Hematopoietic multipotent progenitor cell (in vitro differentiated cells): Measurements from ENCODE around the gene MAGI2. TPM values are rescaled to one million over a fixed set of nuclear protein-coding genes. Genes with fewer than 3 reads are reported as not detected.
A peak's percentile ranks its signal among the peaks of the same experiment; 100 is the strongest.
"Not testable (repeated sequence)": the region's sequence is repeated elsewhere in the genome, so short reads cannot be mapped to it uniquely, and the experiment has no call there.

ENCODE experiments used
- DNase-seq, 3 donors: peaks; one replicate each; pipeline ENCODE4 v3.0.0-alpha.2; 2011 to 2015; ENCODE audit warnings: low read depth in 2 of 3, low spot score in 2 of 3
- total RNA-seq: library from RNA; depleted of rRNA; stranded (reverse); fragments of >200 nt; gene quantifications from one replicate; pipeline ENCODE4 v1.2.3, GENCODE V29; 2012

The MAGI2 gene
- total RNA-seq, 1 donor: 2.7 TPM

DNA sequence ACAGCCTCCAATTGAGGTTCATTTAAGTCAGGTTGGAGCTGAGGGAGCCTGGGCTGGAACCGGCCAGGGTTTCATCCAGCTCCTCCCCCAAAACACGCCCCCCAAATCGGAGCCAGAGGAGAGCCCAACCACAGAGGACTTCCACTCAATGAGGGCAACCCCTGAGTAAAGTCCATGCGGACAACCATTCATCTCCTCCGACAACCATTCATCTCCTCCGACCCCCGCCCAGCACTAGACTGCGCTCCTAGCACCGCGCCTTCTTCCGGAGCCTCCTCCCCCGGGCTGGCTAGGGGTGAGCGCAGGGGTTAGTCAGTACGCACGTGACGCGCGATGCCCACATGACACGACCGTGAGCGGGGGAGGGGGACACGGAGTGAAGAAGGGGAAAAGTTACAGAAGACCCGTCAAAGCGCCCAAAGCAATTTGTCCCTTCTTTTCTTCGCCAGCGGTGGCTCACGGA, 1.4 kb downstream of the MAGI2 start:
- peak in 2 of 3 donors; percentile 88 to 91 for DNase-seq

DNA sequence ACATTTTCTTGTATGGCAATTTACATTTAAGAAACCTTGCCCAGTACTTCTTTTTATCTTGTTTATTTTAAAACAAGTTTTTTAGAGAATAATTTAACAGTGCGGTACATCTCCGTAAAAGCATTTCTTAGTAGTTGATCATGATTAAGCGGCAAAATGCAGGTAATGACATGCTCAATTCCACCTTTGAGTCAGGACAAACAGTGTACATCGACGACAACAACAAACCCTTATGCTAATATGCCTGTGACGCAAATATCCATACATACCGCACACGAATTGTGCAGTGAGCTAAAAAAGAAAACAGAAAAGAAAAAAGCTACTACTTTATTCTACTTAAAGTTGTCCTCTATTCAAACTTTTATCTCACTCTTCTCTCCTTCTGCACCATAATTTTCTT, 1.9 kb downstream of the MAGI2 start:
- DNase-seq: peak in 1 of 3 donors; percentile 6

DNA sequence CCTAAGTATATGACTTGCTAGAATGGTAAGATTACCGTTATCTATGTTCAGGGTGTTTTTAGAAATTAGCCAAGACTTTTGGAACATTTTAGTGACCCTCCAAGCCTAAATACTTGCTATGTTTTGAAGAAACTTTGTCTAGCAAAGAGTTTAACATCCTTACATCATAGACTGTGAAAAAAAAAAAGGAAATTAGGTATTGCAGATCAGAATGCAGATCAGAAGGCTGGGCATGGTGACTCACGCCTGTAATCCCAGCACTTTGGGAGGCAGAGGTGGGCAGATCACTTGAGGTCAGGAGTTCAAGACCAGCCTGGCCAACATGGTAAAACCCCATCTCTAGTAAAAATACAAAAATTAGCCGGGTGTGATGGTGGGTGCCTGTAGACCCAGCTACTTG, 10.7 kb downstream of the MAGI2 start:
- not testable (repeated sequence) for DNase-seq

DNA sequence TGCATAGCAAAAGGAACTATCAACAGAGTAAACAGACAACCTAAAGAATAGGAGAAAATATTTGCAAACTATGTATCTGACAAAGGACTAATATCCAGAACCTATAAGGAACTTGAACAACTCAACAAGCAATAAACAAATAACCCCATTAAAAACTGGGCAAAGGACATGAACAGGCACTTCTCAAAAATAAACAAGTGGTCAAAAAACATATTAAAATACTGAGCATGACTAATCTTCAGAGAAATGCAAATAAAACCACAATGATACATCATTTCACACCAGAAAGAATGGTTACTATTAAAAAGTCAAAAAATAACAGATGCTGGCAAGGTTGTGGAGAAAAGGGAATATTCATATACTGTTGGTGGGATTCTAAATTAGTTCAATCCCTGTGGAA, 17.1 kb downstream of the MAGI2 start:
- no peak for DNase-seq

DNA sequence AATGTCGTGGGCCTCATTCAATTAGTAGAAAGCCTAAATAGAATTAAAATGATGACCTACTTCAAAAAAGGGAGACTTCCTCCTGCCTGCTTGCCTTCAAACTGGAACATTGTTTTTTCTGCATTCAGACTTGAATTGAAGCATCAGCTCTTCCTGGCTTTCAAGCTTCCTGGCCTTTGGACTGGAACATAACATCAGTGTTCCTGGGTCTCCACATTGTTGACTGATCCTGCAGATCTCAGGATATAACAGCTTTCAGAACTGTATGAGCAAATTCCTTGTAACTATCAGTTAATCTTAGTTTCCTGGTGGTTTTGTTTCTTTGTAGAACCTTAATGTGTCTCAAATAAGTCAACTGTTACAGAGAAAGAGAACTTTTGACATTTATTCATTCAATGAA, 18.6 kb downstream of the MAGI2 start:
- DNase-seq: no peak

DNA sequence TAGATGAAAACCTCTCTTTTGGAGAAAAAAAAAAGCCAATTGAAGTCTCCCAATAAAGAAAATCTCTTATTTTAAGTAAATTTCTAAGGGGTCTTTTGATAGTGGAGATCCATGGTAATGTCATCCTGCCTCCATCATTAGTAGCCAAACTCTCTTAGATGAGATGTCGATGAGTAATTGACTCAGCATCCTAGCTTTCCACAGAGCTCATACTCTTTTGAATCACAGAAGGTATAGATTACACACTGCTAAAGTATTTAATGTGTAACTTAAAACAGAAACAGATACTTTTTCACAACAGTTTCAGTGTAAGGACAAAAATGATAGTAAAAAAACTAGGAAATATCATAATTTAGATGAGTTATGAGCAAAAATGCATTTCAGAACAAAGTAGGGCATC, 19.4 kb downstream of the MAGI2 start:
- DNase-seq: no peak

DNA sequence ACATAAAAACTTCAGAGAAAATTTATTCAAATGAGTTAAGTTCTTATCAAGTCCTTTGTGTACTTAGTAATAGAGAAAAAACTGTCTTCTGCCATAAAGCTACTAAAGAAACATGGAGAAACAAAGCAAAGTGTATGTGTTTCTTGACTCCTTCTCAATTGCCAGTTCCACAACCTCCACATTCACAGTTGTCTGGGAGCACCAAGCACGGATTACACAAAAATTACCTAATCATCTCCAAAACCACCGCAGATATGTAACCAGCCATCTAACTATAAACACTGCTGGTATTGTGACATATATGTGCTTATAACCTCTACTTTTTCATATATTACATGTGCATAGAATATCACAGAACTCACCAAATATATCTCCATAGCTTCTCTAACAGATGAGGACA, 23.1 kb downstream of the MAGI2 start:
- DNase-seq: no peak

DNA sequence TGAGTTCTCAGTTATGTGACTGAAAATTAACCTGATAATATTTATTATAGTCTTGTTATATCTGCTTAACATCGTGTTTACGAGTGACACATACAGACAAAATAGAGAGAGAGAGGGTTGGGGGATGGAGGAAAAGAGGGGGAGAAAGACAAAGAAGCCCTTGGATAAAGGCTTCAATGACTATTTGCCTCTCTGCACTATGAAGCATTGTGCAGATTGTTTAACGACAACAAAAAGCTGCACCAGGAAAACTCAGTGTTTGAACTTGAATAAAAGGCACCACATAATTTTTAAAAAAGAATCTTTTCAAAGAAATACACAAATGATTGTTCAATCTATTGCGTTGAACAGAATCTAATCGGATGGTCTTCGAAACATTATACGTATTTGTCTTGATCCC, 27.8 kb downstream of the MAGI2 start:
- DNase-seq: no peak

DNA sequence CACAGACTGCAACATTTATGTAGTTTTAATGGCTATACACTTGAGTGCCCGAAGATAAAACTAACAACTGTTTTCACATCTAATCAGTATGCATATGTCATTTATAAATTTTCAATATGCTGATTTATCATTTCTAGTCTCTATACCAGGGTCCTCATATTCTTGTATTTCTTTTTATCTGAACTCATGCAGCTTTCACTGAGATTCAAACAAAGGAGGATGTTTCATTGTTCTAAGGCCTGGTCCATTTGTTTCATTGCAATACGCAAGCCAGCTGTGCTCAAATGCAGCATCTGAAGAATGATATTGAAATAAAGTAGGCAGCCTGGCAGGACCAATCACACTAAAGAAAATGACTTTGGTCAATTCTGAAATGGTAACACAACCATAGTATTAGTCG, 31.7 kb downstream of the MAGI2 start:
- DNase-seq: no peak

DNA sequence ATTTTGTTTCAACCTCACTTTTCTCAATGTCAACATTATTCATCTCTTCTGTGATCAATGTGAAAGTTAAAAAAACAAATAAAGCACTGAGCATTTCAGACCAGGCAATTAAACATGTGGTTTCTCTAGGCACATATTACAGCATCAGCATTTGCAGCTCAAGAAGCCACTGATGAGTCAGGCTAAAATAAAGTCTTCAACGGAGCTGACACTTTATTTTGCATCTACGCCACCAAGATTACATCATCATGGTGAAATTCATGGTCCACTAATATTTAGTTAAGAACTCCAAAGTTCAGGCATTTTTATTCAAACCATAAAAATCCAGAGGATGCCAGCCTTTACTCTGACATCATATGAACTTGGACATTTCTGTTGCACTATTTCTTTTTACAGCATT, 33.0 kb downstream of the MAGI2 start:
- DNase-seq: no peak

DNA sequence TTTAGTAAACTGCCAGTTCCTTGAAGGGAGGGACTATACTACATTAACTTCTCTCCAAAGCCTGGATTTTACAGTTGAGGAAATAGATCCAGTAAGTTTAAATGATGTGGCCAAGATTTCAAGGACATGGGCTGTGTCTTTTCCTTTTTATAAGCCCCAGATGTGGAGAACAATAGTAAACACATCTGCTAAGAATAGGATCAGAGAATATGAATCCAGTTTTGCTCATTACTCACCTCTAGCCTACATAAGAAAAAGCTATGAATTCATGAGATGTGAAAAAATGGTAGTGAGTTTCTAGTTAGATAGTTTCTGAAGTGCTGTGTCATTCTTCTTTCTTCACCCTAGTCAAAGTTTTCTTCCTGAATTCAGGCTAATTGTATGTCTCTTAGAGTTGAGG, 38.6 kb downstream of the MAGI2 start:
- DNase-seq: no peak

DNA sequence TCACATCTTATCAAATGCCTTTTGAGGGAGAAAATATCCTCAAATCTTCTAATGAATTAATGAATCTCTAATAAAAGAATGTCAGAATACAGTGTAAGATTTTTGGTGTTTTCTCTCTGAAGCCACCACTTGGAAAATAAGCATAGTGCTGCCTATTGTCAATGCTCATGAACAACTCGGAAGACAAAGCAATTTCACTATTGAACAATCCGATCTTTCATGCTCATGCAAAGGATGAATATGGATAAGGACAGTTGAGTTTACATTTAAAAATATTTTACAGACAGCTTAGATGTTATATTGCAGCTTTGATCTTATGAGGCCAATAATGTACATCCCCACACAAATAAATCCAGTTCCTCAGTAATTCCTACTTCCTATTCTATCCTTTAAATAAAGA, 40.6 kb downstream of the MAGI2 start:
- DNase-seq: no peak

DNA sequence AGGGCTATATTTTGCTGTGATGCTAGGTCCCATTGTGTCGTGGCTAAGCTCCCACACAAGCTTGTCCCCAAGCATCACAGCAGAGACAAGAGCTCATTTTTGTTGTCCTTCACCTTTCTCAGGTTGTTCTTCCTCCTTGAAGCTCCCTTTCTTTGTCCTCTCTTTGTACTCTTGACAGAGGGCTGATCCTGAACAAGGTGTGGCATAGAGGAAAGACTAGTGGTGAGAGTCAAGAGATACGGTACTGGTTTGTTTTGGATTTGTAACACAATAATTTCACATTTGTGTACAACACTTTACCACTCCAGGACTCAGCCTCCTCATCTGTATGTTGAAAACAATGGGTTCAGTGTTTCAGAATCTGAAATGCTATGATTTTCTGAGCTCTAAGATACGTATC, 41.0 kb downstream of the MAGI2 start:
- no peak for DNase-seq

DNA sequence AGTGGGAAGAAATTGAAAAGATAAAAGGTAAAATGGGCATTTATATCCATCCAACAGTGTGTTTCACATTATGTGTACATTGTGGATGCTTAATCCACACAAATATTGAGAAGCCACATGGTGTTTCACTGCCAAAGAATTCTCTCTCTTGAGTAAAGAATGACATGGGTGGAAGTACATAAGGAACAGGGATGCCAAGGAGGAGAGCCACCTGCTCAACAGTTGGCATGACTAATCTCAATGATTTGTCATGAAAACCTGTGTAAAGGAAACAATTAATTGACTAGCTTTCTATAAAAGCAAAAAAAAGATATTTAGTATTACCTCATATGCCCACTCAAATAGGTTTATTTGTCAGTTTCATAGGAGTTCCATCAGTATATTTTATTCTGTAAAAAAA, 43.1 kb downstream of the MAGI2 start:
- DNase-seq: no peak

DNA sequence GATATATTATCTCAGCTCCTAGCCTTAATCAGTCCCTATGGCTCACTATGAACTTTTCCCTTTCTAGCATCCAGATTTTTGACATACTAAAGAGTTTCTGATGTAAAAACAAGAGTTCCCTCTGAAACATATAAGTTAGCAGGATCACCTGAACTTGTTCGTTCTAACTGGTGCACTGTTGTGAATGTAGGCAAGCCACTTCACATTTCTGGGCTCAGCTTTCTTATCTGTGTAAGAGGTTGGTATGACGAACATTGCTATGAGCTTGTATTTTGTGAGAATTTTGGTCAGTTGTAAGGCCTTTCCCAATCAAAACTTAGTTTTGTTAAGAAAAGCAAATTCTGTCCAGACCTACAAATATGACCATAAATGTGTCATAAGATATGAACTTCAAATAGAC, 46.1 kb downstream of the MAGI2 start:
- no peak for DNase-seq

DNA sequence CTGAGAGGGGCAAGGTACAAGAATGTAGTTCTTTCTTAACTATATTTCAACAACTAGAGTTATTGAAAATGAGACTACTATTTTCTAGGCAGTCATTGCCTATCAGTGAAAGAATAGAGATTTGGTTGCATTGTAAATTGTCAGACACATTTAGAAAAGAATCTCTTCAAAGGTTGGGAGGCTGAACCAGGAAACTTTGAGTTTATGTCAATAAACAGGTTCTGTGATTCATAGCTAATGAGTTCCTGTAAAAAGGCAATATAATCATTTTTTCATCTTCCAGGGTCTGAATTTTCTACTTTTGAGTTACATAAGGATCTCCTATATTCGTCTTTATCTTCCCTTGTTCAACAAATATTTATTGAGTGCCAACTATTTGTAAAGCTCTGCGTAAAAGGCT, 47.1 kb downstream of the MAGI2 start:
- no peak for DNase-seq

DNA sequence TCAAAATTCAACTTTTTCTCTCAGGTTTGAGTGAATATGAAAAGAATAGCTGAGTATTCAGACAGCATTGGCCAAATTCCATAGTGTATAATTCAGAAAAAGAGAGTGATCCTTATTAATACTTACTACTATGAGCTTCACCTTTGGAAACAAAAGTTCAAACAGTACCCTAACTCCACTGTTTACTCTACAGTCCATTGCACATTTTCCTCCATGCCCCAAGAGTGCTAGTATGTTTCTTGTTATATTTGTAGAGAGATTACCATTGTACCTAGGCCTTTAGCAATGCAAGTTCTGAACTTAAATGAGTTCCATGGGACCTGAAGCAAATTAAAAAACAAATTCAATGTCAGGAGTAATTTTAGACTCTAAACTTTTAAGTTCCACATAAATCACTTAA, 48.1 kb downstream of the MAGI2 start:
- no peak for DNase-seq

DNA sequence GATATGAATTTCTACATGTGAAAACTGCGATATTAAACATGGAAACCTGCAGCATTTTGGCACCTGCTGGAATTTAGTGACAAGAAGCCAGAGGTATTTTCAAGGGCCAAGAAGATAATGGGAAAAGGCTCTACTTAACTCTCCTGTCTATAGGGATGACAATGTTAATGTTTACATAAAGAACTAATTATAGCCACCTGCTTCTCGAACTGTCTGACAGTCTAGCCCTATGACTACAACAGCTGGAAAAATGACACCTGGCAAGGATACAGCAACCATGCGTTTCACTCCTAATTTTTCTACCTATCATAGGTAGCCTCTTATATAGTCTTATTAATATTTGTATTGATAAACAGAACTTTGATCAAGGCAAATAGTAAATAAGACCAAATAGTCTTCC, 49.6 kb downstream of the MAGI2 start:
- DNase-seq: no peak

DNA sequence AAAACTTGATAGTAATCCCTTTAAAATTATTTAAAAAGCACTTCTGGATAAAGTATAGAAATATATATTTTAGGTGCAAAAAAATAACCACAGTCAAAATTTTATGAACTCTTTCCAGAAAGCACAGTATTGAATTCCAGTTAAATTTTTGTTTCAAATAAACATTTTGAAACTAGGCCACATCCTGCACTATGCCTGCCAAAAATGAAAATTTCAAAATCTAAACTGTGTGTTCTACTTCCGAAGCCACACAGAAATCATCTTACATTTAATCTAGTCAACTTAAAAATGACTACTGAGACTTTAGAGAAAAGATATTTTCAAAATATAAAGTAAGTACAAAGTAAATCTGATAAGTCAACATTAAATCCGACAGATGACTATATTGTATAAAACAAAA, 50.0 kb downstream of the MAGI2 start:
- no peak for DNase-seq

DNA sequence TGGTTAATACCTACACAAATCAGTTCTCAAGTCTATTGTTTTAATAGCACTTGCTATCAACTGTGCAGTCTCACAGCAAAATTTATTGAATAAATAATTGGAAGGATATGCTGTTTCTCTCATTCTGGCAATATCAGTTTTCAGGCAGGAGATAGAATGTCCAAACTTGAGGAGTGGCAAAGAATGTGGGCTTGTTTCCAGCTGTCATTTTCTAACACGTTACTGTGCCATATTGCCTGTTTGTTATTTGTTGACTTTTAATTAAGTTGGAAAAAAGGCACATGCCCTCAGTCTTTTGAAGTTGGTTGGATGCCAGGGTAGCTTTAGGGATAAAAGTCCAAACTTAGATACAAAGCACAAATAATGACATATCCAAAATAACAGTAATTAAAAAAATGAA, 52.2 kb downstream of the MAGI2 start:
- DNase-seq: no peak

DNA sequence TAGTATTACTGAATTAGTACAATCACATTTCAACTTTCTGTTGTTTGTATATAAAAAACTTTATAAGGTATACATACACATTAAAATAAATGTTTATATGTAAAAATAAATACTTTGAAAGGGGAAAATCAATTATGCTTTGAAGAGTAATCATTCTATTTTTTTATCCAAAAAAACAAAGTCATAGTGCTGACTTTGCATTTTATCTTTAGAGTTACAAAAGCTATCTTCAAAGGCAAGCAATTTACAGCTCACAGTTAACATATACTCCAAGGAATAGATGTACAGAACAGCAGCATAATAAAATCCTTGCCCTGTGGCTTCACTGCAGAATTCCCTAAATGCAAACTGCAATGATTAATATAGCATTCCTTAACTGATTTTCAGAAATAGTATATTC, 53.2 kb downstream of the MAGI2 start:
- DNase-seq: no peak

DNA sequence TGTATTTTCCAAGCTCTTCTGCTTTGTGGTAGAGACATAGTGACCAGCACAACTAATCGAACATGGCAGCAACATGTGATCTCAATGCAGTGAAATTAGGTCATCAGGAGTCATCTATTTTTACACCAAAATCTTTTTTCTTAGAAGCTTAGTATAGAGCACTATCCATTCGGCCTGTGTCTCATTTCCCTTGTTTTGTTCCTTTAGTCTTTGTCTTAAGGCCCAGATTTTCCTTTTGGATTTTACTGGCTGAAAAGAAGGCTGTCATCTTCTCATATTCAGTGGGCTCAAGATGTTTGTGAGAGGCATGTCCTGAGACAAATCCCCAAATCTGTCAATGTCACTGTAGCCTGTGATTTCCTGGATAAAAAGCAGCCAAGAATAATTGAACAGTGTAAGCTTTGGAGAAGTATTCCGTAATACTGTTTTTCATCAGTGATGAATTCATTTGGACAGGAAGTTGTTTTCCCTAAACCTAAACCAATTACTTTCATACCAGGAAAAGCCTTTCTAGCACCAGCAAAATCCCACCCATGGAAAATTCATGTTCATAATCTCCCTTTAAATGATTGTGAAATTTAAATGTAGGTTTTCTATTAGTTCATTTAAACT, 55.2 kb downstream of the MAGI2 start:
- DNase-seq: no peak

DNA sequence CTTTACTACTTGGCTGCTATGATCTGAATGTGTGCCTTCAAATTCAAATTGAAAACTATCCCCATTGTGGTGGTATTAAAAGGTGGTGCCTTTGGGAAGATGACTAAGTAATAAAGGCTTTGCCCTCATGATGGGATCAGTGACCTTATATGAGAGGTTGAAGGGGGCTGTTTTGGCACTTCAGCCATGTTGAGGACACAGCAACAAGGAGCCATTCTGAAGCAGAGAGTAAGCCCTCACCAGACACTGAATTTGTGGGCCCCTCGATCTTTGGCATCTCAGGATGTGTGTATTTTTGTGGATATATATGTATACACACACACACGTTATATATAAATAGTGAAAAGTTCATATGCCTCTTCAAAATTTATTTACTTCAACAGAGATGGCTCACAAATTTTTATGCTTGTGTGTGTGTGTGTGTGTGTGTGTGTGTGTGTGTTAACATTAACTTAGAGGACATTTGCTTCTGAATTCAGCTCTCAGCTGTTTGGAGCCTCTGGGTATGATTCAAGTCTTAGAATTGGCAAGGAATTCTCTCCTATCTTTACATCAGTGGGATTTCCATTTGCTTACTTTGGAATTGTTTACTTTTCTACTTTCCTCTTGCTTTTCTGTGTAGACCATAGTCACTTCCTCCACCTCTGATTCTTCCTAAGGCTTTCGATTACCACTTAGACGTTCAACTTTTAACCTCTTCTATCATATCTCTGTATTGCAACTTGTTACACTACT, 66.6 kb downstream of the MAGI2 start:
- no peak for DNase-seq
